Measurements from ENCODE around the gene VAV1. TPM values are rescaled to one million over a fixed set of nuclear protein-coding genes. Genes with fewer than 3 reads are reported as not detected.
A peak's percentile ranks its signal among the peaks of the same experiment; 100 is the strongest.

The VAV1 gene
- total and polyA plus RNA-seq, 4 donors = 0.60 to 13.3 (median 4.1) TPM

DNA sequence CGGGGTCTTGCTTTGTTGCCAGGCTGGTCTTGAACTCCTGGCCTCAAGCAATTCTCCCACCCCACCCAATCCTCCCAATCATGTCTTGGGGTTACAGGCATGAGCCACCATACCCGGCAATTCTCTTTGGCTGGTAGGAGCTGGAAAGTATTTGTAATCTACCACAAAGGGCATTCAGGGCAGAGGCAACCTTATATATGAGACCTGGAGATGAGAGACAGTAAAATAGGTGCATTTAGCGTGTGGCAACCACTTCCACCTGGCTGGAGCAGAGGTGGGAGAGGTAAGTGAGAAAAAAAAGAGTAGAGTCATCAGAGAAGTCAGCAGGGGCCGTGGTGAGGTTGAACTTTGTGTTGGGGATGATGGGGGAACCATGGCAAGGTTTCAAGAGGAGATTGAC, 36.8 kb downstream of the VAV1 start:
- H3K27me3 ChIP-seq (ENCODE audit: control insufficient read depth in 4 of 4, insufficient read depth in 4 of 4, low read length in 3 of 4) = peaks cover 0 to 6% (median 1%) of the 10 kb centered on the region in 4 donors
- WGBS = 70% methylated on average over 4 of the region's 4 CpGs

DNA sequence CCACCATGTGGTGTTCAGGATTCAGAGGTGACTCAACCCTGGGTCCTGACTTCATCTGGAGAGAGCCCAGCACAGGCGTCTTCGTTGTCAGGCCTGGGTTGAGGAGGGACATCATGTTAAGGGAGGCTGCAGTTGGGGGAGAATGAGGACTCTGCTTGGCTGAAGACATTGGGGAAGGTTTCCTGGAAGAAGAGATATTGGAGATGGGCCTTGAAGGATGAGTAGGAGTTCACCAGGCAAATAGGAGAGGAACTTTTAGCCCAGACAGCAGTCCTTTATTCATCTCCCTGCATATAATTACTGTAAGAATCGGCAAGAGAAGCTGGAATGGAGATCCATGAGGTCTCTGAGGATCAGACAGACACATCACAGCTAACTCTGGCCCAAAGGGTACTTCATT, 38.9 kb downstream of the VAV1 start:
- TF ChIP-seq, protein P1, sequence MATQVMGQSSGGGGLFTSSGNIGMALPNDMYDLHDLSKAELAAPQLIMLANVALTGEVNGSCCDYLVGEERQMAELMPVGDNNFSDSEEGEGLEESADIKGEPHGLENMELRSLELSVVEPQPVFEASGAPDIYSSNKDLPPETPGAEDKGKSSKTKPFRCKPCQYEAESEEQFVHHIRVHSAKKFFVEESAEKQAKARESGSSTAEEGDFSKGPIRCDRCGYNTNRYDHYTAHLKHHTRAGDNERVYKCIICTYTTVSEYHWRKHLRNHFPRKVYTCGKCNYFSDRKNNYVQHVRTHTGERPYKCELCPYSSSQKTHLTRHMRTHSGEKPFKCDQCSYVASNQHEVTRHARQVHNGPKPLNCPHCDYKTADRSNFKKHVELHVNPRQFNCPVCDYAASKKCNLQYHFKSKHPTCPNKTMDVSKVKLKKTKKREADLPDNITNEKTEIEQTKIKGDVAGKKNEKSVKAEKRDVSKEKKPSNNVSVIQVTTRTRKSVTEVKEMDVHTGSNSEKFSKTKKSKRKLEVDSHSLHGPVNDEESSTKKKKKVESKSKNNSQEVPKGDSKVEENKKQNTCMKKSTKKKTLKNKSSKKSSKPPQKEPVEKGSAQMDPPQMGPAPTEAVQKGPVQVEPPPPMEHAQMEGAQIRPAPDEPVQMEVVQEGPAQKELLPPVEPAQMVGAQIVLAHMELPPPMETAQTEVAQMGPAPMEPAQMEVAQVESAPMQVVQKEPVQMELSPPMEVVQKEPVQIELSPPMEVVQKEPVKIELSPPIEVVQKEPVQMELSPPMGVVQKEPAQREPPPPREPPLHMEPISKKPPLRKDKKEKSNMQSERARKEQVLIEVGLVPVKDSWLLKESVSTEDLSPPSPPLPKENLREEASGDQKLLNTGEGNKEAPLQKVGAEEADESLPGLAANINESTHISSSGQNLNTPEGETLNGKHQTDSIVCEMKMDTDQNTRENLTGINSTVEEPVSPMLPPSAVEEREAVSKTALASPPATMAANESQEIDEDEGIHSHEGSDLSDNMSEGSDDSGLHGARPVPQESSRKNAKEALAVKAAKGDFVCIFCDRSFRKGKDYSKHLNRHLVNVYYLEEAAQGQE (IDR thresholded peaks at IDR 0.05) = no peak
- TF ChIP-seq NR2F2 (IDR thresholded peaks at IDR 0.05) = no peak
- no peak for TF ChIP-seq GABPA (IDR thresholded peaks at IDR 0.05 in 1 of 2, conservative IDR thresholded peaks at IDR 0.05 in 1 of 2)
- Histone ChIP-seq H3K27ac (ENCODE audit: low read depth in 1 of 2, low read length in 2 of 2) (no peak overlapping the region), H3K4me1 (ENCODE audit: control insufficient read depth in 4 of 4, insufficient read depth in 4 of 4, low read length in 3 of 4) (no peaks in the 10 kb centered on the region), H3K9ac (ENCODE audit: low read depth in 1 of 2, low read length in 2 of 2) (no peak overlapping the region), H3K27me3 (ENCODE audit: control insufficient read depth in 4 of 4, insufficient read depth in 4 of 4, low read length in 3 of 4) (peaks cover 0 to 6% (median 1%) of the 10 kb centered on the region in 4 donors), H3K9me3 (ENCODE audit: control insufficient read depth in 4 of 4, low read length in 3 of 4) (peaks cover 0 to 5% (median 0%) of the 10 kb centered on the region in 4 donors), H3K4me3 (ENCODE audit: low read depth in 1 of 3, low read length in 3 of 3) (no peak overlapping the region), H3K36me3 (ENCODE audit: control insufficient read depth in 4 of 4, insufficient read depth in 3 of 4, low read depth in 1 of 4, low read length in 3 of 4) (peaks cover 0 to 2% (median 0%) of the 10 kb centered on the region in 4 donors)
- 69% methylated on average over 3 of the region's 3 CpGs for WGBS
- DNase-seq (ENCODE audit: low spot score) = no peak

More for the DNA sequence above, 36.8 kb downstream of the VAV1 start:
- no peaks in the 10 kb centered on the region for H3K36me3 ChIP-seq (ENCODE audit: control insufficient read depth in 4 of 4, insufficient read depth in 3 of 4, low read depth in 1 of 4, low read length in 3 of 4)
- DNase-seq (ENCODE audit: low spot score) = no peak
- no peaks in the 10 kb centered on the region for H3K4me1 ChIP-seq (ENCODE audit: control insufficient read depth in 4 of 4, insufficient read depth in 4 of 4, low read length in 3 of 4)
- no peak overlapping the region for H3K4me3 ChIP-seq (ENCODE audit: low read depth in 1 of 3, low read length in 3 of 3)
- H3K9me3 ChIP-seq (ENCODE audit: control insufficient read depth in 4 of 4, low read length in 3 of 4) = peaks cover 0 to 5% (median 0%) of the 10 kb centered on the region in 4 donors
- H3K27ac ChIP-seq (ENCODE audit: low read depth in 1 of 2, low read length in 2 of 2) = no peak overlapping the region
- no peak overlapping the region for H3K9ac ChIP-seq (ENCODE audit: low read depth in 1 of 2, low read length in 2 of 2)
- TF ChIP-seq EGR1 (IDR thresholded peaks at IDR 0.05; ENCODE audit: low read depth in 2 of 2) (no peak), YY1 (IDR thresholded peaks at IDR 0.05) (no peak), FOXA1 (IDR thresholded peaks at IDR 0.05) (no peak), TAF1 (conservative IDR thresholded peaks at IDR 0.05) (no peak), RXRA (IDR thresholded peaks at IDR 0.05) (no peak)
- TF ChIP-seq, protein P2, sequence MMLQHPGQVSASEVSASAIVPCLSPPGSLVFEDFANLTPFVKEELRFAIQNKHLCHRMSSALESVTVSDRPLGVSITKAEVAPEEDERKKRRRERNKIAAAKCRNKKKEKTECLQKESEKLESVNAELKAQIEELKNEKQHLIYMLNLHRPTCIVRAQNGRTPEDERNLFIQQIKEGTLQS (IDR thresholded peaks at IDR 0.05) = no peak
- TF ChIP-seq, protein P3, sequence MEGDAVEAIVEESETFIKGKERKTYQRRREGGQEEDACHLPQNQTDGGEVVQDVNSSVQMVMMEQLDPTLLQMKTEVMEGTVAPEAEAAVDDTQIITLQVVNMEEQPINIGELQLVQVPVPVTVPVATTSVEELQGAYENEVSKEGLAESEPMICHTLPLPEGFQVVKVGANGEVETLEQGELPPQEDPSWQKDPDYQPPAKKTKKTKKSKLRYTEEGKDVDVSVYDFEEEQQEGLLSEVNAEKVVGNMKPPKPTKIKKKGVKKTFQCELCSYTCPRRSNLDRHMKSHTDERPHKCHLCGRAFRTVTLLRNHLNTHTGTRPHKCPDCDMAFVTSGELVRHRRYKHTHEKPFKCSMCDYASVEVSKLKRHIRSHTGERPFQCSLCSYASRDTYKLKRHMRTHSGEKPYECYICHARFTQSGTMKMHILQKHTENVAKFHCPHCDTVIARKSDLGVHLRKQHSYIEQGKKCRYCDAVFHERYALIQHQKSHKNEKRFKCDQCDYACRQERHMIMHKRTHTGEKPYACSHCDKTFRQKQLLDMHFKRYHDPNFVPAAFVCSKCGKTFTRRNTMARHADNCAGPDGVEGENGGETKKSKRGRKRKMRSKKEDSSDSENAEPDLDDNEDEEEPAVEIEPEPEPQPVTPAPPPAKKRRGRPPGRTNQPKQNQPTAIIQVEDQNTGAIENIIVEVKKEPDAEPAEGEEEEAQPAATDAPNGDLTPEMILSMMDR (IDR thresholded peaks at IDR 0.05; ENCODE audit: low read depth, low read length, missing input control) = no peak

DNA sequence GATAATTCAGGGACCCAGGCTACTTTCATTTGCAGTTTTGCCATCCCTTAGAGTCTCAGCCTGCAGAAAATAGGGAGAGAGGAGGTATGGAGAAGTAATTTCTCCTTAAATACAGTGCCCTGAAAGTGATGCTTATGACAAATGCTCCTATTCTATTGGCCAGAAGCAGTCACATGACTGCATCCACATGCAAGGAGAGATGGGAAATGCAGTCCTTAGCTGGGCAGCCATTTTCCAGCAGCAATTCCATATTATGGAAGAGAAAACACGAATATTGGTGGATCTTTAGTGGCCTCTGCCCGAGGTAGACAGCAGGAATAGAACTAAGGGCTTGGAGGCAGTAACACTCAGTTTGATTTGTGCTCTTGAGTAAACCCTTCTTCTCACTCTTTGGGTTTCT, 39.4 kb downstream of the VAV1 start:
- Histone ChIP-seq H3K9ac (ENCODE audit: low read depth in 1 of 2, low read length in 2 of 2) (no peak overlapping the region), H3K27me3 (ENCODE audit: control insufficient read depth in 4 of 4, insufficient read depth in 4 of 4, low read length in 3 of 4) (peaks cover 0 to 6% (median 0%) of the 10 kb centered on the region in 4 donors), H3K36me3 (ENCODE audit: control insufficient read depth in 4 of 4, insufficient read depth in 3 of 4, low read depth in 1 of 4, low read length in 3 of 4) (peaks cover 0 to 2% (median 0%) of the 10 kb centered on the region in 4 donors), H3K27ac (ENCODE audit: low read depth in 1 of 2, low read length in 2 of 2) (no peak overlapping the region), H3K9me3 (ENCODE audit: control insufficient read depth in 4 of 4, low read length in 3 of 4) (peaks cover 0 to 5% (median 0%) of the 10 kb centered on the region in 4 donors), H3K4me1 (ENCODE audit: control insufficient read depth in 4 of 4, insufficient read depth in 4 of 4, low read length in 3 of 4) (no peaks in the 10 kb centered on the region), H3K4me3 (ENCODE audit: low read depth in 1 of 3, low read length in 3 of 3) (no peak overlapping the region)
- 37% methylated on average over 2 of the region's 2 CpGs for WGBS
- no peak for DNase-seq (ENCODE audit: low spot score)
- TF ChIP-seq, protein P3 (IDR thresholded peaks at IDR 0.05; ENCODE audit: low read depth, low read length, missing input control) = no peak
- peak; percentile 58 for TF ChIP-seq YY1 (IDR thresholded peaks at IDR 0.05)
